Muscle of leg (tissue), 11 donors: Measurements from ENCODE around the gene GRIA2. TPM values are rescaled to one million over a fixed set of nuclear protein-coding genes. Genes with fewer than 3 reads are reported as not detected.

Experiments used
- DNase-seq: peaks from one replicate; pipeline ENCODE4 v3.0.0; 2013
- H3K27ac ChIP-seq: one replicate; pipeline ENCODE4 v1.5.1; 2013; ENCODE audit warnings: mild to moderate bottlenecking, low read length, control low read depth
- H3K27me3 ChIP-seq: one replicate; pipeline ENCODE4 v1.6.1; 2013; ENCODE audit warnings: low read length; ENCODE audit not compliant: control insufficient read depth, insufficient read depth
- H3K36me3 ChIP-seq: one replicate; pipeline ENCODE4 v1.6.1; 2013; ENCODE audit warnings: low read length; ENCODE audit not compliant: control insufficient read depth, insufficient read depth
- H3K4me1 ChIP-seq: one replicate; pipeline ENCODE4 v1.6.1; 2013; ENCODE audit warnings: low read length; ENCODE audit not compliant: control insufficient read depth, insufficient read depth
- H3K4me3 ChIP-seq: one replicate; pipeline ENCODE4 v1.5.1; 2013; ENCODE audit warnings: low read length, control low read depth
- H3K9me3 ChIP-seq: replicated peaks from 2 replicates; pipeline ENCODE4 v1.6.1; 2013; ENCODE audit warnings: low read depth, low read length; ENCODE audit not compliant: control insufficient read depth
- WGBS: methylation state at CpG from one replicate; pipeline ENCODE4 v1.1.5; 2013; ENCODE audit warnings: missing lambda C conversion rate; ENCODE audit not compliant: insufficient coverage; 5-methylcytosine and 5-hydroxymethylcytosine counted together
- polyA plus RNA-seq, 8 donors: library from polyadenylated mRNA; unstranded; fragments of 120-200 nt; gene quantifications; one replicate each; pipeline versions ENCODE4 v1.2.1 to v1.2.3, GENCODE V29; 2013; ENCODE audit warnings: inconsistent platforms in 1 of 8, low replicate concordance in 1 of 8; ENCODE audit not compliant: insufficient read length in 8 of 8, insufficient read depth in 1 of 8
- total RNA-seq: library from RNA; stranded (reverse); fragments of 120-200 nt; gene quantifications from one replicate; pipeline ENCODE4 v1.2.4, GENCODE V29; 2013

Gene GRIA2
- total and polyA plus RNA-seq, 9 donors = 4.2 to 9.7 (median 5.6) TPM

- WGBS = 2% methylated on average over 18 of the region's 24 CpGs
- Histone ChIP-seq H3K27me3 (peaks cover 33% of the 10 kb centered on the region), H3K9me3 (no peaks in the 10 kb centered on the region), H3K36me3 (no peaks in the 10 kb centered on the region), H3K27ac (no peak overlapping the region), H3K4me1 (peaks cover 14% of the 10 kb centered on the region), H3K4me3 (peak overlapping the region; percentile 27)
- DNase-seq = peak; percentile 1
Observed at GRCh38 chr4:157221426-157221894, 932 bp downstream of the GRIA2 start.

- peak; percentile 5 for DNase-seq
- WGBS = under 1% methylated on average over 49 of the region's 59 CpGs
- peaks cover 33% of the 10 kb centered on the region for H3K27me3 ChIP-seq
- H3K27ac ChIP-seq = no peak overlapping the region
- peaks cover 14% of the 10 kb centered on the region for H3K4me1 ChIP-seq
- no peaks in the 10 kb centered on the region for H3K36me3 ChIP-seq
- H3K4me3 ChIP-seq = peak overlapping the region; percentile 27
- no peaks in the 10 kb centered on the region for H3K9me3 ChIP-seq
Observed at GRCh38 chr4:157221895-157222770, 1.6 kb downstream of the GRIA2 start.

GRCh38 chr4:157222771-157223160 is 2.2 kb downstream of the GRIA2 start:
- H3K27ac ChIP-seq = no peak overlapping the region
- H3K36me3 ChIP-seq = no peaks in the 10 kb centered on the region
- DNase-seq = no peak
- no peaks in the 10 kb centered on the region for H3K9me3 ChIP-seq
- H3K4me1 ChIP-seq = peaks cover 14% of the 10 kb centered on the region
- peaks cover 33% of the 10 kb centered on the region for H3K27me3 ChIP-seq
- H3K4me3 ChIP-seq = peak overlapping the region; percentile 27
- WGBS = 2% methylated on average over 14 of the region's 15 CpGs

GRCh38 chr4:157223456-157223855 is 2.9 kb downstream of the GRIA2 start:
- DNase-seq = no peak
- H3K27ac ChIP-seq = no peak overlapping the region
- H3K9me3 ChIP-seq = no peaks in the 10 kb centered on the region
- peaks cover 33% of the 10 kb centered on the region for H3K27me3 ChIP-seq
- H3K4me3 ChIP-seq = no peak overlapping the region
- H3K4me1 ChIP-seq = peaks cover 14% of the 10 kb centered on the region
- WGBS = no CpG with 5 or more reads among the region's 1 CpG
- no peaks in the 10 kb centered on the region for H3K36me3 ChIP-seq

- Histone ChIP-seq H3K27ac (no peak overlapping the region), H3K4me3 (no peak overlapping the region), H3K4me1 (peaks cover 14% of the 10 kb centered on the region), H3K36me3 (no peaks in the 10 kb centered on the region), H3K27me3 (peaks cover 24% of the 10 kb centered on the region), H3K9me3 (no peaks in the 10 kb centered on the region)
- no peak for DNase-seq
- no CpG with 5 or more reads among the region's 2 CpGs for WGBS
Observed at GRCh38 chr4:157225096-157225495, 4.6 kb downstream of the GRIA2 start.

GRCh38 chr4:157226035-157226434 is 5.5 kb downstream of the GRIA2 start:
- H3K27me3 ChIP-seq = peaks cover 19% of the 10 kb centered on the region
- H3K9me3 ChIP-seq = no peaks in the 10 kb centered on the region
- no peak for DNase-seq
- H3K4me3 ChIP-seq = no peak overlapping the region
- no peaks in the 10 kb centered on the region for H3K36me3 ChIP-seq
- WGBS = no CpG with 5 or more reads among the region's 2 CpGs
- H3K4me1 ChIP-seq = peaks cover 14% of the 10 kb centered on the region
- H3K27ac ChIP-seq = no peak overlapping the region

- Histone ChIP-seq H3K4me3 (no peak overlapping the region), H3K4me1 (peaks cover 12% of the 10 kb centered on the region), H3K9me3 (no peaks in the 10 kb centered on the region), H3K36me3 (no peaks in the 10 kb centered on the region), H3K27ac (no peak overlapping the region), H3K27me3 (peaks cover 14% of the 10 kb centered on the region)
- DNase-seq = no peak
- no CpG with 5 or more reads among the region's 3 CpGs for WGBS
Observed at GRCh38 chr4:157226601-157227000, 6.1 kb downstream of the GRIA2 start.

GRCh38 chr4:157231525-157231924 is 11.0 kb downstream of the GRIA2 start:
- no CpG with 5 or more reads among the region's 2 CpGs for WGBS
- no peaks in the 10 kb centered on the region for H3K27me3 ChIP-seq
- H3K4me3 ChIP-seq = no peak overlapping the region
- no peaks in the 10 kb centered on the region for H3K9me3 ChIP-seq
- no peaks in the 10 kb centered on the region for H3K36me3 ChIP-seq
- no peak overlapping the region for H3K27ac ChIP-seq
- DNase-seq = no peak
- no peaks in the 10 kb centered on the region for H3K4me1 ChIP-seq

GRCh38 chr4:157242871-157243270 is 22.3 kb downstream of the GRIA2 start:
- H3K27me3 ChIP-seq = no peaks in the 10 kb centered on the region

GRCh38 chr4:157244348-157244747 is 23.8 kb downstream of the GRIA2 start:
- Histone ChIP-seq H3K27ac (no peak overlapping the region), H3K36me3 (no peaks in the 10 kb centered on the region), H3K27me3 (no peaks in the 10 kb centered on the region), H3K9me3 (no peaks in the 10 kb centered on the region), H3K4me1 (no peaks in the 10 kb centered on the region), H3K4me3 (no peak overlapping the region)
- no CpG with 5 or more reads among the region's 2 CpGs for WGBS
- DNase-seq = no peak

More at GRCh38 chr4:157242871-157243270, 22.3 kb downstream of the GRIA2 start:
- H3K9me3 ChIP-seq = no peaks in the 10 kb centered on the region
- H3K4me1 ChIP-seq = no peaks in the 10 kb centered on the region
- H3K36me3 ChIP-seq = no peaks in the 10 kb centered on the region
- no peak overlapping the region for H3K27ac ChIP-seq
- DNase-seq = no peak
- H3K4me3 ChIP-seq = no peak overlapping the region
